HG03521 (cell line): Measurements from ENCODE around the gene EVA1A.

Source experiments
- ATAC-seq: cut with Tn5 transposase; IDR thresholded peaks from one replicate; pipeline ENCODE4 v1.9.1; 2021; ENCODE audit warnings: mild to moderate bottlenecking, moderate library complexity; ENCODE audit not compliant: unreplicated experiment

EVA1A gene

DNA sequence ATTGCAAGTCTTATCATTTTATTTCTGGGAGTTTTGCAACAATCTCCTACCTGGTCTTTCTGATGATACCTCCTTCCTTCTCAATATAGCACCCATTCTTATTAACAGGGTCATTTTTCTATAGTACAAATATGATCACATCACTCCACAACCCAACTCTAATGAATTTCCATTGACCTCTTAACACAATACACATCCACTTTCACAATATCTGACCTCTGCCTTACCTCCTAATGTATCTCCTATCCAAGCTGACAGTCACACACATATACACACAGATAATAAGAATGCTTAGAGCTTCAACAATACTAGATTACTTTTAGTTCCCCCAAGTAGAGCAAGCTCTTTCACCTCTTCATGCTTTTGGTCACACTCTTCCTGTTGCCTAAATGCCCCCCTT is 40.9 kb downstream of the EVA1A start:
- ATAC-seq, result no peak

DNA sequence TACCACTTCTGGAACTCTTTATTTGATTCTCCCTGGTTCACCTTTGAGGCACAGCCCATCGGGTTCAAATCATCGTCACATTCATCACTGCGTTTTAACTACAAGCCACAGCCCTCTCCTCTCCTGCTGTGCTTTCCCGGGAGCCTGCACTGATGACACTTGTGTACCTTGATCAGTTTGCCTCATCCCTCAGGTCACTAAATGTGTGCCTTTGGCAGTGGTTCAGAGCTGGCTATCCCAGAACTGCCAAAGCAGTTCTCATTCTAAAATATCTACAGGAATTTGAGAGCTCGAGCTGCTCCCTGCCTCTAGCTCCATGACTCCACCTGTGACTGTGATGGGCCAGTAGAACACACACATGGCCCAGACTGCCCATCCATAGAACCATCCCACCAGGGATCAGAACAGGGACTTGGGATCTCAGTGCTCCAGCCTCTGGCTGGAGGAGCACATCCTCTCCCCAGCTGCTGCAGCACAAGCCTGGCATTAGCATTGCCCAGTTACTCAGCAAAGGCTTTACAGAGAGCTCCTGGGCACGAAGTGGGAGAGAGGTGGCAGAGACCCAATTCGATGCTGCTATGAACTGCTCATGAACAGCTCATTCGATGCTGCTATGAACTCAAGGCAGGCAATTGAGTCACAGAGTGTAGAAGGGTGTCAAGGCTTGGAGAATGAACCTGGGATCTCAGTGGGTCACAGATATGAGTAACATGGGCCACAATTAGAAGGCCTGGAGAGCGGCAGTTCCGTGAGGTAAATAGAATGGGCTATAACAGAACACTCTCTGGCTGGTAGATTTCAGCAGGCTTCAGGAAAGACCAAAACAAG is 41.9 kb downstream of the EVA1A start:
- no peak for ATAC-seq

DNA sequence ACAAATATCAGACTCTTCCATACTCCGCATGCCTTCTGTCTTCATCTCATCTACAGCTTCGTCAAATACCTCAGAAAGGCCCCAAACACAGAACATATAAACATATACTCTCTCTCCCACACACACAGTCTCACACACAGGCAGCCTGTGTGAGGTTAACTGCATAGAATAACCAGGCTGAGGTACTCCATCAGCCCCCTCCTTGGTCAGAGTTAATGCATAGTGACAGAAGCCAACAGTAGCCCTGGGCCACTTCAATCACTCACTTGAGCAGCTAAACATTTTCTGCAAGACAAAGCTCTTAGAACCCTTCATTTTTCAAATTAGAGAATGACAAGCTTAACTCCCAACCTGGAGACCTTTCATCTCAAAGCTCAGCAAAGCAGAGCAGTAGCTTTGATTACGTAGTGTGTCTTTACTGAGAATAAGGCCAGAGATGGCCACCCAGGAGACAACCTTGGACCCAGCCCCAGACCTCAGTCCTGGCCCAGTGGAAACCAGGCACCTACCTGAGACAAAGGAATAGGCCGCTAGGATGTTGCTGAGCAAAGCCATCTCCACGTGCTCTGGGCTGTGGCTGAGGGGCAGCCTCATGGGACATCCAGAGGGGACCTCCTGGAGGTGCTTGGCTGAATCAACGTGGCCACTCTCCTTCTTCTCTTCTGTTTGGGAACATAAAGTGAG is 43.0 kb downstream of the EVA1A start:
- no peak for ATAC-seq

DNA sequence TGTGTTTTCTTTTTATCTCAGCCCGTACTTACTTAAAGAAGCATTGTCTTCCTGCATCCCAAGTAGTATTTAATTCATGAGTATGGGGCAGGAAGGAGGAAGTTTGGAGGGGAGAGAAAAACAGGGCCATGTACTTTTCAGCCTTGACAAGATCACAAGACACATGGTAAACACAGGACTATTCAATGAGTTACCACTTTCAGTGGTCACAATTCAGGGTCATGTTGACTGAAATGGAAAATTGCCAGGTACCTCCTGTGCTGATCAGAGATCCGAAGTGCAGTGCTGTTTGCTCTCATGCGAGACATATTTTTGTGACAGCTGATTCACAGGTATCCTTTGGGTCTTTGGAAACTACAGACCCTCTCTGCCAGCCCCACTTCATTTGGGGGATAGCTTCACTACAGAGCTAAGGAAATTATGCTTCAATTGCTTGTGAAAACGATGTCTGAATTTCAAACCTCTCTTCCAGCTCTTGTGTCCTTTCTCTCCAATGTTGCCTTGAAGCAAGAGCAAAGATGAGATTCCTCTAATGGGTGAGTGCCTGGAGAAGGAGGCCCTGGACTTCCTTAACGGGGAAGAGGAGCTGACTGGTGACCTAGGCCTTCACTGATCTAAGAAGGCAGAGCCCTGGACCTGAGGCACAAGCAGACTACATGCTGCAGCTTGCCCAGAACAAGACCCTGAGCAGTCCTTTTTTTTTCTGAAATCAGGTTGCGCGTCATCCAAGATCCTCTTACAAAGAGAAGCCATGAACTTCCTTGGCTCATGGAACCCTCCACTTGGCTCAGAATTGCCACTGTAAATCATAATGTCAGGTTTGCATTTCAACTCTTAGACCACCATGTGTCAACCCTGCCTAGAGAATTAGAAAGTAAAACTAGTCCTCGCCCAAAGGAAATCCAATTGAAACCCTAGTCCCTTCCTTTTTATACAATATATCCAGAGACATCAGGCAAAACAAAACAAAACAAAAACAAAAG is 44.1 kb downstream of the EVA1A start:
- no peak for ATAC-seq

DNA sequence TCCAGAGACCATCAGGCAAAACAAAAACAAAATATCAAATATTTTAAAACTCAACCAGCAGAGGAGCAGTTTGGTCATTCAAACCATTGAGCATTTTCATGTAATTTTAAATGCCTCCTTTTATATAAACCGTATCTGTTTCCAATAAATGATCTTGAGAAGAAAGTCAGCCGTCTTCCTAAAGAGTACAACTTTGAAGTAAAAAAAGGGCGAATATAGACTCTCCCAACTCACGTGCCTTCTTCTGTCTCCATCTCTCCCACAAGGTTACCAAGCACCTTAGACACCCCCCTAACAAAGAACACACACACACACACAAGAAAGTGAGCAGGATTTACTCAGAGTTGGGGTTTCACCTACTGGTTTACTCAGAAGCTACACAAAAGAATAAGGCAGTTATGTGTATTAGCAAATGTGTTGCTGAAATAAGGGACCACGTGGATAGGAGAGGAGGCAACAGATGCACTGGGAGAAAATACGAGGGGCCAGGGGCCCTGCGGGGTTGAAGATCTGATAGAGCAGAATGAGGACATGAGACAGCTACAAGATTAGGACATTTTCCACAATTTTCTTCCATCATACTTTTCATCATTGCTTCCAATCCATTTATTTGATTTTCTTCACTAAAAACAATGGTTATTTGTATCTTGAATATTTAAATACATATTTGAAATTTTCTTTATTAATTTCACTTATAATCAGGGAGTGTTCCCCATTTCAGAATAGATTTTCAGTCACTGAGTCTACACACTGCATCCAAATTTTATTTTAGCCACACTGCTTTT is 45.0 kb downstream of the EVA1A start:
- ATAC-seq, result no peak

DNA sequence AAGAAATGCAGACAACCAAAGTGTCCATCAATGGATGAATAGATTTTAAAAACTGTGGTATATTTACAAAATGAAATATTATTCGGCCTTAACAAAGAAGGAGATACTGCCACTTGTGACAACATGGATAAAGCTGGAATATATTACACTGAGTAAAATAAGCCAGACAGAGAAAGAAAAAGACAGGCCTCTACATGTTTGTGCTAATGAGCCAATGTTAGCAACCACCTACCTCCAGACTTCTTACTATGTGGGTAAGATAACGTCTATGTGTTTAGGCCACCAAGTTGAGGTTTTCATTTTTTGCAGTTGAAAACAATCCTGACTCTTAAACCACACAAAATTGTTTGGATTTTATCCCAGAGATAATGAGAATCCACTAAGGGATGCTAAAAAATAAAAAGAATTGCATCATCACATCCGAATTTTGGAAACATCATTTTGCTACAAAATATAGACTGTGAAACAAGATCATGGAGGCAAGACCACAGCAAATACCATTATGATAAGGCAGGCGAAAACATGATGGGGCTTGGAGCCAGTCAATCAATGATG is 47.0 kb downstream of the EVA1A start:
- no peak for ATAC-seq

DNA sequence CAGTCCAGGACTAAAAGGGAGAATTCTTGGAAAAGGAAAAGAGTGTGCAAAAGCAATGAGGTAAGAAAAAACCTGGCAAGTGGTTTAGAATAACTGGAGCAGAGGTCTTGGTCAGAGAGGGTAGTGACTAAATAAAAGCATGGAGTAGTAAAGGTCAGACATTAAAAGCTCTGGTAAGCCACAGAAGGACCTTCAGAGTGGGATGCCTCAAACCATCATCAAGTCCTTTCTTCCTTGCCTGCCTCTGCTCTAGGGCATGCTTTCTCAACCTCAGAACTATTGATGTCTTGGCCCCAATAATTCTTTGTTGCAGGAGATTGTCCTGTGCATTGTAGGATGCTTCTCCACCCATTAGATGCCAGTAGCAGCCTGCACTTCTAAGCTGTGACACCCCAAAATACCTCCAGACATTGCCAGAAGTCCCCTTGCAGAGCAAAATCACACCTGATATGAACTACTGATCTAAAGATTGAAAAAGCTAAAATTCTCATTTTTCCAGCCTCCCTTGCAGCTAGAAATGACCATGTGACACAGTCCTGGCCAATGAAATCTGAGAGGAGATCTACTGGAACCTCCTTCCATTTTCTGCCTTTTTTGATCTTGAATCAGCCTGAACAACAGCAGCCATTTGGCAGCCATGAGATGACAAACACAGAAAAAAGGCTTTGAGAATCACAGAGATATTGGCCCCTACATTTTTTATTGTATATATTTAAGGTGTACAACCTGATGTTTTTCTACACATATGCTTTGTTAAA is 48.1 kb downstream of the EVA1A start:
- ATAC-seq, result no peak

DNA sequence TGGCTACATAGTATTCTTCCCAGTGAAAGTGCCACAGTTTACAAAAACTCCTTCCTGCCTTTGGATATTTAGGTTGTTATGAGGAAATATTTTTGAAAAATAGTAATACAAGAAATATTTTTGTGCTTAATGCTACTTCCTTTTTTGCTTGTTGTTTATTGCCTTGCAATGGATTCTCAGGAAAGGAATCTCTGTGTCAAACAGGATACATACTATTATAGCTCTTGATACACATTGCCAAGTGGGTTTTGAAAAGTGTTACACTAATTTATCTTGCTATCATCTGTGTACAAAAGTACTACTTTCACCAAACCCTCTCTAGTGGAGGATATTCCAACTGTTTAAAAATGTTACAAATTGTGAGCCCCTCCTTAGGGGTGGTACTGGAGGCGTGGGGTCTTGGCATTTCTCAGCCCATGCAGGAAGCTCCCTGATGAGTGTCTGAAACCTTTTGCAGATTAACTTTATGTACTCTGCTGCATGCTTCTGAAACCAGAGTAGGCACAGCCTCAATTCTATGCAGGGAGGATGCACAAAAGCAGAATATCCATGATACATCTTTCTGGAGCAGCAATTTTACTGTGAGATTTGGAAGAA is 54.5 kb downstream of the EVA1A start:
- ATAC-seq, result no peak

DNA sequence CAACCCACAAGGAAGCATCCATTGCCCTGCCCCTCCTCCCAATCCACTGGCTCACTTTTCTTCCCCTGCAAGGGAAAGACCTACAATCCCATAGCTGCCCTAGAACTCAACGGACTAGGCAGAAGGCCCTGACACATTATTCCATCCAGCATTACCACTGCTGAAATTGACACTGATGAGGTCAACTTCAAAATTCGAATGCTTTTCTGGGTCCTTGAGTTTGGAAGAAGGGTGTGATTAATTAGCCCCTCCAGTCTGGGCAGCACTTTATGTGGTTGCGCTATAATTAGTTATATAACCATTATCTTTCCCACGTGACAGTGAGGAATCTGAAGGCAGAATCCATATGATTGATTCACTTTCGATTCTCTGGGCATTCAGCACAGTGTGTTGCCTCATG is 55.7 kb downstream of the EVA1A start:
- ATAC-seq, result no peak

DNA sequence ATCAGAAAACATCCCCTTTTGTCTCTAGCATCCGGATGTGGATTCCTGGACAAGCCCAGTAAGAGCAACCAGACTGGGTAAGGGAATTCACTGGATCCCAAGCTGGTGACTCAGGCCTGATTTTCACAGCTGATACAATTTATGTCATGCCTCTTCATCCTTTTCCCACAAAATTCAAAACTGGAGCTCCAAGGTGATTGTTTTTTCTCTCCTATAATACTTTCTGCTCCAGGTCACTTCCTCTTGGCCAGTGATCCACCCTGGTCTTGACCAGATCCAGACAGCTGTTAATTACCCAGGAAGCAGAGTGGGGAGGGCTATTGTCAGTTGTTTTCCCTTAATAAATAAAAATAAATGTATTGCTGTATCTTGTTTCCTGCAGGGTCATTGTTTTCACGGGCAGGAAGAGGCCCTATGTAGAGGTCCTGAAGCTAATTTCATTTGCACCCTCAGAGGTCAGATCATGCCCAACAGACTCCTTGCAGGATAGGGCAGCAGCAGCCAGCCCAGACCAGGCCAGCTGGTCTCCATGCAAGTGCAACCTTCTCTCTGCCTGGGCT is 57.6 kb downstream of the EVA1A start:
- no peak for ATAC-seq

DNA sequence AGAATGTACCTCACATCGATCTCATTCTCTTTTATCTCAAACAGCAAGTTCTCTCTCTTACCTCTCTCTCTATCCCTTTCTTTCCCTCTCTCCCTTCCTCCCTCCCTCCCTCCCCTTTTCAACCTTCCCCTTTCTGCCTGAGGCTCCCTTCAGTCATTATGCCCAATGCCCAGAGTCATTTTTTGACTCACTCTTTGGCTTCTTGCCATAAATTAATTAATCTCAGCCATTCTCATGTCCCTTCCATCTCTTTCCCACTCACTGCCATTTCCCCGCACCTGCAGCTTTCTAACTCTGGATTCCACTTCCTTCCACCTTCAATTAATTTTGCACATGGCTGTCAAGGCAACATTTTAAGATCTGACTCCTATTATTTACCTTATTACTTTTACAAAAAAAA is 60.1 kb downstream of the EVA1A start:
- ATAC-seq, result no peak

DNA sequence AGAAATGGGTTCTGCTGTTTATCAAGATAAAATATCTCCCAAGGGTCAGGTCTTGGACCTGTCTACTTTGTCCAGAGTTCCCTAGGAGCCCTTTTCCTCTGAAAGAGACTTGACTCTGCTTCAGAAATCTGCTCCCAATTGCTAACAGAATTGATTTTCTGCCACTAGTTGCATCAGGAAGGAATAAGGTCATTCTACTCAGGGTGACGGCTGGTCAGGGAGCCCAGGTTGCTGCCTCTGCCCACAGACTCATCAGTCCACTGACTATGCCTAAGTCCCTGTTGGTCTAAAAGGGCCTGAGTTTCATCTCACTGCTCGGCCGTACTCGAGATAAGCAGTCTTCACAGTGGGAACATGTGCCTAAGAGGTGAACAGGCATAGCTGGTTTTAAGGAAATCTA is 61.2 kb downstream of the EVA1A start:
- no peak for ATAC-seq

DNA sequence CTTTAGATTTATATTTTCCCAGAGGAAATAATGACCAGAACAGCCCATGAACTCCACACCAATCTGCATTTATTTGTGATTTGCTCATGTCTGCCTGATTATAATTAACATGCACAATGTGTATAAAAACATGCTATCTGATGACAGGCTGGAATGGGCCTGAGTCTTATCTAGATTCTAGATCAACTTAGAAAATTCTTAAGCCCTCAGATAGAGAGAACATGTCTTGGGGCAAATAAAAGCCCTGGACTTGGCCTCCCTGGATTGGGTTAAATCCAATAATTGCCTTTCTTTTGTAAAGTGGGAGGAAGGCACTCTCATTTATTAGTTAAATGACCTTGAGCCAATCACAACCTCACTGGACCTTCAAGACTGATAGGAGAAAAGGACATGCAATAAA is 61.8 kb downstream of the EVA1A start:
- no peak for ATAC-seq

DNA sequence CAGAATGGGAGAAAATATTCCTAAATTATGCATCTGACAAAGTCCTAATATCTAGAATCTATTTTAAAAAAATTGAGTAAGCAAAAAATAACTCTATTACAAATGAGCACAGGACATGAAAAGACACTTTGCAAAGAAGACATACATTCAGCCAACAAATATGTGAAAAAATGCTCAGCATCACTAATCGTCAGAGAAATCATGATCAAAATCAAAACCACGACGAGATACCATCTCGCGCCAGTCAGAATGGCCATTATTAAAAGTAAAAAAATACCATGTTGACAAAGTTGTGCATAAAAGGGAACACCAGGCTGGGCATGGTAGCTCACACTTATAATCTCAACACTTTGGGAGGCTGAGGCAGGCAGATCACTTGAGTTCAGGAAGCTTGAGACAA is 63.5 kb downstream of the EVA1A start:
- ATAC-seq, result no peak

DNA sequence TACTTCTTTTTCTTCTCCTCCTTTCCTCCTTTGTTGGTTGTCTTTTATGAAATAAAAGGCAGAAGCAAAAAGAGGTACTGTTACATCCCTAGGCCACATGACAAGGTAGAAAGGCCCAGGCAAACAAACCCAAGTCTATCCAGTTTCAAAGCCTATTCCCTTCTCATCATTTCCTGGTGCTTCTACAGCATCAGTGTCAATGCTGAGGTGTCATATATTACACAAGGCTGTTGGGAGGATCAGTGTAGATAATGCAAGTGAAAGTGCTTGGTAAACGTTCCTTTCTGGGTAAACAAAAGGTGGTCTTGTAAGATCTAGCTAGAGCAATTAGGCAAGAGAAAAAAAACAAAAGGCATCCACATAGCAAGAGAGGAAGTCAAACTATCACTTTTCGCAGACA is 64.9 kb downstream of the EVA1A start:
- no peak for ATAC-seq

DNA sequence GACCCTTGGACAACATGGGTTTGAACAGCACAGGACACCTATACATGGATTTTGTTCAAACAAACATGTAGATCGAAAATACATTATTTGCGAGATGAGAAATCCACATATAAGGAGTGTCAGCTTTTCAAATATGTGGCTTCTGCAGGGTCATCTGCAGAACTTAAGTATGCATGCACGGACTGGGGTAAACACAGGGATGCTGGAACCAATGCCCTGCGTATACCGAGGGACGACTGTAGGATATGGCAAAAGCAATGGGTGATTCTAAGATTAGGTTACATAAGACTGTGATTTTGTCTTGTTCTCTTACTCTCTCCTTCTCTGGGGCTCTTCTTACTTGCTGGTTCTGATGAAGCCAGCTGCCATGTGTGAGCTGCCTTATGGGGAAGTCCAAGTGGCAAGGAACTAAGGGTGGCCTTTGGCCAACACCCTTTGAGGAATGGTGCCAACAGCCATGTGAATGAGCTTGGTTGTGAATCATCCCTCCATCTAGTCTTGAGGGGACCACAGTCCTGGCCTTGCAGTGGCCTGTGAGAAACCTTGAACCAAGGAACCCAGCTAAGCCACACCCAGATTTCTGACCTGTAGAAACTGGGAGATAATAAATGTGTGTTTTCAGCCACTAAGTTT is 66.5 kb downstream of the EVA1A start:
- no peak for ATAC-seq

DNA sequence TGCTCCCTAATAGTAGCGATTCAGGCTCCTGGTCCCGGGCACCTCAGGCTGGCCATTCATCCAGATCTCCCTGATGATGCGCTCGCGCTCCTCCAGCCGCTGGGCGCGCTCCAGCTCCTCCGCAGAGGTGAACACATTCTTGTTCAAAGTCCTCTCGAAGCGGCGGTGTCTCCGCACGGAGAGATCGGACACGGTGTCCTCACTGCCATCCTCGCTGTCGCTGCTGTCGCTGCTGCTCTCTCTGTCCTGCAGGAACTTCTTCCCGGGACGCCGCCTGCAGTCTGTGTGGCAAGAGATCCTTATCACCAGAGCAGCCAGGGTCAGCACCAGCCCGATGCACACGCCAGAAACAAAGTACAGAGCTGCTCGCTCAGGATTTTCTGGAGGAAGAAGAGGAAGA is 67.5 kb downstream of the EVA1A start:
- no peak for ATAC-seq

DNA sequence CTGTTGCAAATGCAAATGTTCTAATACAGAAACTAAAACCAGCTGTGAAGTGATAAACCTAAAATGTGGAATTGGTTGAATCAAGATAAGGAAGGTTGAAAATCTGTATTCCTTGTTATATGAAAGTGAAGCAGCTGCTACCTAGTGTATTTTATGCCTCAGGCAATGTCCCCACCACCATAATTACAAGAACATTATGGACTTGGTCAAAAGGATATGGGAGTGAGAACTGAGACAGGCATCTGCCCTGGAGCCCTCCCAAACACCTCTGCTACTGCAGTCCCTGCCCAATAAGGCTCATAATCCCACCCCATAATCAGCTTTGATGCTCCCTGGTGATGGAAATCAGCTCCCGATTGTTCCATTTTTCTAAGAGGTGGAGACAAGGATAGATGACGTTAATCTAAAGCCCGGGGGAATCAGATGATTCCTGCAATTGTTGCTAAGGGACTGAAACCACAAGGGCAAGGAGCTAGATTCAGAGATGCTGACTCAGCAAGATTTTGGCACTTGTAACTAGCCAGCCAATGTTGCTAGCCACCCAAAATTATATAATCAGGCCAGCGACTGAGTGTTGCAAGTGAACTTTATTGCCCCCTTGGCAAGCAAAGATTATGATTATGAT is 69.5 kb downstream of the EVA1A start:
- no peak for ATAC-seq
